ENCODE data around the gene CCDC14.
"Not testable (repeated sequence)": the region's sequence is repeated elsewhere in the genome, so short reads cannot be mapped to it uniquely, and the experiment has no call there.

CCDC14 gene

GRCh38 chr3:123909785-123910184, 51.2 kb downstream of the CCDC14 start:
- DNase-seq (ENCODE audit: low read depth in 2 of 2) = no peak

- no peak for DNase-seq (ENCODE audit: low read depth in 2 of 2)
Observed at GRCh38 chr3:123907720-123908119, 53.3 kb downstream of the CCDC14 start.

- no peak for DNase-seq (ENCODE audit: low read depth in 2 of 2)
Observed at GRCh38 chr3:123899300-123899865, 61.6 kb downstream of the CCDC14 start.

- DNase-seq (ENCODE audit: low read depth in 2 of 2) = no peak
Observed at GRCh38 chr3:123893012-123893411, 68.0 kb downstream of the CCDC14 start.

- DNase-seq (ENCODE audit: low read depth in 2 of 2) = no peak
Observed at GRCh38 chr3:123892195-123892594, 68.8 kb downstream of the CCDC14 start.

GRCh38 chr3:123890991-123891390, 70.0 kb downstream of the CCDC14 start:
- not testable (repeated sequence) for DNase-seq (ENCODE audit: low read depth in 2 of 2)

GRCh38 chr3:123890162-123890561, 70.9 kb downstream of the CCDC14 start:
- DNase-seq (ENCODE audit: low read depth in 2 of 2) = not testable (repeated sequence)

GRCh38 chr3:123884993-123885392, 76.0 kb downstream of the CCDC14 start:
- DNase-seq (ENCODE audit: low read depth in 2 of 2) = no peak

GRCh38 chr3:123884203-123884831, 76.7 kb downstream of the CCDC14 start, which contains the start of gene MYLK:
TSS of gene MYLK (minus strand) at chr3:123884332. CDS start at chr3:123793841, 90,491 bp downstream.
- DNase-seq (ENCODE audit: low read depth in 2 of 2) = peak; percentile 29 to 31

- DNase-seq (ENCODE audit: low read depth in 2 of 2) = no peak
Observed at GRCh38 chr3:123883701-123884202, 77.3 kb downstream of the CCDC14 start.

GRCh38 chr3:123883111-123883510, 77.9 kb downstream of the CCDC14 start:
- DNase-seq (ENCODE audit: low read depth in 2 of 2) = no peak

- no peak for DNase-seq (ENCODE audit: low read depth in 2 of 2)
Observed at GRCh38 chr3:123881771-123882170, 79.3 kb downstream of the CCDC14 start.

- DNase-seq (ENCODE audit: low read depth in 2 of 2) = peak in 1 of 2 experiments; percentile 15
Observed at GRCh38 chr3:123880998-123881561, 79.9 kb downstream of the CCDC14 start.

GRCh38 chr3:123878807-123879206, 82.2 kb downstream of the CCDC14 start:
- DNase-seq (ENCODE audit: low read depth in 2 of 2) = no peak

GRCh38 chr3:123877965-123878364, 83.1 kb downstream of the CCDC14 start:
- DNase-seq (ENCODE audit: low read depth in 2 of 2) = no peak

GRCh38 chr3:123877466-123877865, 83.6 kb downstream of the CCDC14 start:
- no peak for DNase-seq (ENCODE audit: low read depth in 2 of 2)

- DNase-seq (ENCODE audit: low read depth in 2 of 2) = no peak
Observed at GRCh38 chr3:123876858-123877257, 84.2 kb downstream of the CCDC14 start.

GRCh38 chr3:123872621-123873020, 88.4 kb downstream of the CCDC14 start:
- DNase-seq (ENCODE audit: low read depth in 2 of 2) = no peak

- no peak for DNase-seq (ENCODE audit: low read depth in 2 of 2)
Observed at GRCh38 chr3:123871946-123872345, 89.1 kb downstream of the CCDC14 start.

GRCh38 chr3:123870033-123870432, 91.0 kb downstream of the CCDC14 start:
- DNase-seq (ENCODE audit: low read depth in 2 of 2) = no peak

- DNase-seq (ENCODE audit: low read depth in 2 of 2) = no peak
Observed at GRCh38 chr3:123869165-123869564, 91.9 kb downstream of the CCDC14 start.

GRCh38 chr3:123864706-123865105, 96.3 kb downstream of the CCDC14 start:
- DNase-seq (ENCODE audit: low read depth in 2 of 2) = no peak
